Mucosa of descending colon (tissue), 3 donors: ENCODE results near the gene CLK3. TPM values are rescaled to one million over a fixed set of nuclear protein-coding genes. Genes with fewer than 3 reads are reported as not detected.

Experiments used
- ATAC-seq: fragments of 200-7000 bp; cut with Tn5 transposase; one replicate; pipeline ENCODE4 v1.9.1; 2020; ENCODE audit warnings: mild to moderate bottlenecking, moderate library complexity
- DNase-seq, 3 donors: peaks; one replicate each; pipeline ENCODE4 v3.0.0-alpha.2; 2020
- H3K36me3 ChIP-seq: fragments of 200-600 bp; one replicate; pipeline ENCODE4 v1.8.0; 2021; ENCODE audit warnings: low read depth, mild to moderate bottlenecking
- H3K4me1 ChIP-seq: fragments of 200-600 bp; one replicate; pipeline ENCODE4 v1.8.0; 2021; ENCODE audit warnings: low read depth, mild to moderate bottlenecking
- H3K4me3 ChIP-seq: fragments of 200-600 bp; one replicate; pipeline ENCODE4 v1.8.0; 2021; ENCODE audit warnings: mild to moderate bottlenecking
- H3K9me3 ChIP-seq: fragments of 200-600 bp; one replicate; pipeline ENCODE4 v1.8.0; 2021; ENCODE audit warnings: mild to moderate bottlenecking
- CTCF ChIP-seq: fragments of 200-600 bp; IDR thresholded peaks from one replicate; pipeline ENCODE4 v1.8.0; 2022; ENCODE audit warnings: antibody characterized with exemption, mild to moderate bottlenecking
- intact Hi-C, 2 donors: fragments of 100-400 bp; cut with DNase I in 1 of 2; cut with micrococcal nuclease in 1 of 2; formaldehyde crosslinking; loops; one replicate each; pipeline versions ENCODE4 v1.11.0 to v1.11.1; 2022; cut with DNase I, micrococcal nuclease
- long read RNA-seq, 2 donors: library from polyadenylated mRNA; unstranded; transcript quantifications; one replicate each; pipeline ENCODE4 v2.0.0, GENCODE V29; 2019 to 2021
- total RNA-seq, 3 donors: library from RNA; stranded (reverse); fragmentation: NEBNext Ultra II Directional in 2 of 3; extraction: Animal tissue kit (Norgen Biotek cat#: 25700) in 2 of 3; gene quantifications; one replicate each; pipeline versions ENCODE4 v1.2.1 to v1.2.4, GENCODE V29; 2021 to 2023
- donor health status: DM: no; HTN: no; CAD: no; lungs with moderate emphysema.
- donor health status: DM: no; HTN: no; CAD: no.
- donor health status: DM: no; HTN: yes; CAD: no.

CLK3 gene
- 100 to 1,000 TPM in 2 of 3 donors, 10 to 100 TPM in 1; 92.7 to 120 (median 110) TPM for total RNA-seq
- long read RNA-seq, donor 1, transcript CLK3-202 (13 exons, 2,621 nt), result major isoform, 73 of 116 reads
- long read RNA-seq, donor 1, partial matches to known transcripts, result 17 of 116 reads
- long read RNA-seq, donor 1, other reads (novel, unspliced or antisense), result 19 of 116 reads
- long read RNA-seq, donor 2, transcript CLK3-202 (13 exons, 2,621 nt), result major isoform, 39 of 60 reads
- long read RNA-seq, donor 2, partial matches to known transcripts, result 4 of 60 reads
- long read RNA-seq, donor 2, other reads (novel, unspliced or antisense), result 17 of 60 reads

DNA sequence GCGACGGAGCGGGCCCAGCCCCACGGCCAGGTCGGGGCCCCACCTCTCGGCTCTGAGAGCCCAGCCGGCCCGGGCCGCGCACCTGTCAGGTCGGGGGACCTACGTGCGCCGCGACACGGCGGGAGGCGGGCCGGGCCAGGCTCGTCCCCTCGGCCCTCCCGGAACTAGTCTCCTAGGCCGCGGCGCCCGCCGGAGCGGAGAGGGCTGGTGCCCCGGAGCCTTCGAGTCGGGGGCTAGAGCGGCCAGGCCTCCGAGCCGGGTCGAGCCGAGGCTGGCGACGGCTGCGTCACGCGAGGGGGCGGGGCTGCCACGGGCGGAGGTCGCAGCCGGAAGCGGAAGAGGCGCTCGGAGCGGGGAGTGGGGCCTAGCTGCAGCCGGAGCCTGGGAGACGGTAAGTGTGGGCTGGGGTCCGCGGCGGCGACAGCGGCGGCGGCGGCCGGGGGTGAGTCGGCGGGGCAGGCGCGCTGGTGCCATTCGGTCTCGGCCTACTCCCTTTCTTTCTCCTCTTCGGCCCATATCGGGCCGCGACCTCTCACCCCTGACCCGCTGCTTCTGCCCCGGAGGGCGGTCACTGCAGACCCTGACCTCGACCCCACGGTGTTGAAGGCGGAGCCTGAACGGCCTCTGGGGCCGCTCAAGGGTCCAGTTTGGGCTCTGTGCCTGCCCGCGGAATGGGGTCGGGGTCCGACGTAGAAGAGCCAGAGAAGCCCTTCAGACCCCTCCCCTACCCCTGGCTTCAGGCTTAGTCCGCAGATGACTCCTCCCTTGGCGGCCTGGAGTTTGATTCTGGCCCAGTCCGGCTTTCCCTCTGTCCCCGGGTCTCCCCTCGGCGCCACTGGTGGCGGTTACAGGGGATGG lies at the start of gene CLK3:
CLK3 (plus strand) TSS at position 329 of the 858 bp plus-strand sequence. CDS start 3,361 bp downstream, outside the sequence.
- H3K4me3 ChIP-seq, result peak within 1 kb of the TSS; percentile 100
- no peak for TF ChIP-seq CTCF
- peaks cover 16% of the 10 kb centered on the region for H3K4me1 ChIP-seq
- ATAC-seq (peak; percentile 88), DNase-seq (peak; percentile 96 to 98 (median 98))
- intact Hi-C loops, result no loop called here
- peaks cover 19% of the 10 kb centered on the region for H3K36me3 ChIP-seq
- H3K9me3 ChIP-seq, result no peaks in the 10 kb centered on the region

DNA sequence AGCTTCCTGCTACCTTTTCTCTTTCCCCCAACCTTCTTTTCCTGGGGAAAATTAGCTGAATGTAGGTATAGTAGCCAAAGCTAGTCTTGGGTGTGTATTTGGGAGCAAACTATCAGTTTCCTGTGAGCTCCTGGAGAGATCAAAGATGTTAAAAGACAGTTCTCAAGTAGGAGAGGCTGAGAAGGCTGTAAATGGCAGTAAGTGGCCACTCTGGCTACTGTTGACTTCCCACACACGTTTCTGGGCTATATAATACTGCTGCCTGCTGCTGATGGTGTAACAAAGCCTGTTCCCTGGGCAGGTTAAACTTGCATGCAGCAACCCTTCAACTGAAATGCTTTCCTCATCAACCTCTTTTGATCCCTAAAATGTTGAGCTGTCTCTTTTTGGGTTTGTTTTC lies 47.0 kb upstream of the CLK3 start:
- ATAC-seq (no peak), DNase-seq (no peak)
- intact Hi-C loops, result no loop called here
- H3K4me3 ChIP-seq, result no peak overlapping the region
- no peaks in the 10 kb centered on the region for H3K4me1 ChIP-seq
- no peaks in the 10 kb centered on the region for H3K36me3 ChIP-seq
- no peaks in the 10 kb centered on the region for H3K9me3 ChIP-seq
- no peak for TF ChIP-seq CTCF

DNA sequence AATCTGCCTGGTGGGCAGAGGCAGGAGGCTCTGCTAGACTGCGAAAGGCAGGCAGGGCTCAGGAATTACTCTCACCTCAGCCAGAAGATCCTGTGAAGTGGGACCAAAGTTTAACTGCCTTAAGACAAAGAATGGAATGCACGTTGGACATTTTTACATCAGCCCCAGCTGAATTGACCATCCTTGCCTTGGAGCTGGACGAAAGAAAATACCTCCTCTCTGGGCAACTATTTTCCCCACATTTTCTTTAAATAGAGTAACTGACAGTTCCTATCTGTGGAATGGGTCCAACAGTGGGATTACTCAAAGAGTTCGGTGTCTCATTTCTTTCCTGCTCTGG lies 45.9 kb upstream of the CLK3 start:
- DNase-seq (no peak), ATAC-seq (no peak)
- H3K36me3 ChIP-seq, result no peaks in the 10 kb centered on the region
- H3K4me1 ChIP-seq, result no peaks in the 10 kb centered on the region
- no peaks in the 10 kb centered on the region for H3K9me3 ChIP-seq
- no peak for TF ChIP-seq CTCF
- intact Hi-C loops, result no loop called here
- H3K4me3 ChIP-seq, result no peak overlapping the region

DNA sequence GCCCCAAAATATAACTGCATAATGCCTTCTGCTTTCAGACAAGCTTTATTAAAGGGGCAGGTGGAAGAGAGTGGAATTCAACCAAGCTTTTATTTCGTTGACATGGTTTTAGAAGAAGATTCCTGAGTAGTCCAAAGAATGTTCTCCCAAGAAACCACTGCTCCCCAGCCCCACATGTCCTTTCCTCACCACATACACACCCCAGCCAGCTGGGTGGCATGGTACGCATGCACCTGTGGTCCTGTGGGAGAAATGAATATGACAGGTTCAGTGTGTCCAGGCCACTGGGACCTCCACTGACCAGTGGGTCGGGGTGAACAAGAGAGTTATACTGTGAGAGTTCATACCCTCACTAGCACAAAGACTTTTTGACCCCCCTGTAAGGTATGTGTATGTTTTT lies 44.4 kb upstream of the CLK3 start:
- H3K9me3 ChIP-seq, result no peaks in the 10 kb centered on the region
- no peak overlapping the region for H3K4me3 ChIP-seq
- intact Hi-C loops, result no loop called here
- no peak for TF ChIP-seq CTCF
- H3K4me1 ChIP-seq, result no peaks in the 10 kb centered on the region
- ATAC-seq (no peak), DNase-seq (no peak)
- H3K36me3 ChIP-seq, result no peaks in the 10 kb centered on the region

DNA sequence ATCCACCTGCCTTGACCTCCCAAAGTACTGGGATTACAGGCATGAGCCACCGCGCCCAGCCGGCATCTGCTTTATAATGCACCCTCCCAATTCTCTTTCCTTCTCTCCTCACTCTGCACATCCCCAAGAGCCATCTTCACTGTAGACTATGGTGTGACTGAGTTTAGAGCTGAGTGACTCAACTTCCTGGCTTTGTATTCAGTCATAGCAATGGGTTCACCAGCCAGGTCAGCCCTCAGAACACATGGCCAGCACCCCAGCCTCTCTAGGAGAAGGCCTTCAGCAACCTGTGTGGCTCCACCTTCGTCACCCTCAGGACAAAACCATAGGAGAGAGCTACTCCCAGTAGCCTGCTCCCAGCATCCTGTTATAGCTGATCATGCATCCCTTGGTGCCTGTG lies 41.6 kb upstream of the CLK3 start:
- Histone ChIP-seq H3K4me3 (no peak overlapping the region), H3K9me3 (no peaks in the 10 kb centered on the region), H3K4me1 (no peaks in the 10 kb centered on the region), H3K36me3 (no peaks in the 10 kb centered on the region)
- no peak for TF ChIP-seq CTCF
- ATAC-seq (no peak), DNase-seq (no peak)
- intact Hi-C loops, result no loop called here
